ENCODE measurements around the gene STXBP6.
"Not testable (repeated sequence)": the region's sequence is repeated elsewhere in the genome, so short reads cannot be mapped to it uniquely, and the experiment has no call there.

The STXBP6 gene

GRCh38 chr14:24982472-24983155 is 67.3 kb downstream of the STXBP6 start:
- DNase-seq = peak; percentile 39

- DNase-seq = no peak
Measured at GRCh38 chr14:24979725-24980239, 70.2 kb downstream of the STXBP6 start.

GRCh38 chr14:24978862-24979724 is 70.9 kb downstream of the STXBP6 start:
- DNase-seq = no peak

GRCh38 chr14:24976602-24977001 is 73.3 kb downstream of the STXBP6 start:
- no peak for DNase-seq

- DNase-seq = no peak
Measured at GRCh38 chr14:24975393-24975792, 74.6 kb downstream of the STXBP6 start.

- no peak for DNase-seq
Measured at GRCh38 chr14:24974591-24975374, 75.2 kb downstream of the STXBP6 start.

GRCh38 chr14:24972844-24973243 is 77.1 kb downstream of the STXBP6 start:
- DNase-seq = no peak

GRCh38 chr14:24971255-24971654 is 78.7 kb downstream of the STXBP6 start:
- peak; percentile 74 for DNase-seq

GRCh38 chr14:24966579-24966964 is 83.4 kb downstream of the STXBP6 start:
- no peak for DNase-seq

GRCh38 chr14:24965934-24966578 is 83.9 kb downstream of the STXBP6 start:
- peak; percentile 96 for DNase-seq

GRCh38 chr14:24965578-24965933 is 84.4 kb downstream of the STXBP6 start:
- no peak for DNase-seq

- DNase-seq = no peak
Measured at GRCh38 chr14:24964591-24964990, 85.4 kb downstream of the STXBP6 start.

- no peak for DNase-seq
Measured at GRCh38 chr14:24964048-24964447, 85.9 kb downstream of the STXBP6 start.

GRCh38 chr14:24962118-24962517 is 87.8 kb downstream of the STXBP6 start:
- DNase-seq = not testable (repeated sequence)

GRCh38 chr14:24960816-24961215 is 89.1 kb downstream of the STXBP6 start:
- DNase-seq = peak; percentile 50

GRCh38 chr14:24959791-24960331 is 90.1 kb downstream of the STXBP6 start:
- DNase-seq = no peak

- DNase-seq = peak; percentile 24
Measured at GRCh38 chr14:24958271-24958670, 91.7 kb downstream of the STXBP6 start.

- DNase-seq = no peak
Measured at GRCh38 chr14:24957814-24958213, 92.1 kb downstream of the STXBP6 start.

GRCh38 chr14:24956104-24956503 is 93.8 kb downstream of the STXBP6 start:
- no peak for DNase-seq

- no peak for DNase-seq
Measured at GRCh38 chr14:24954700-24955037, 95.3 kb downstream of the STXBP6 start.

GRCh38 chr14:24954037-24954699 is 95.8 kb downstream of the STXBP6 start:
- DNase-seq = no peak
